Neuronal stem cell (in vitro differentiated cells): Measurements from ENCODE around the gene ZNF804B.

ENCODE experiments used
- DNase-seq: peaks from one replicate; pipeline ENCODE4 v3.0.0-alpha.2; 2013; ENCODE audit warnings: low spot score
- H2AFZ ChIP-seq: one replicate; pipeline ENCODE4 v1.6.1; 2013; ENCODE audit warnings: mild to moderate bottlenecking, low read length, inconsistent platforms
- H2AK5ac ChIP-seq: 2 replicates; pipeline ENCODE4 v1.6.1; 2013; ENCODE audit warnings: low read depth, mild to moderate bottlenecking, inconsistent platforms, low read length, moderate library complexity, mixed read lengths
- H2BK120ac ChIP-seq: 2 replicates; pipeline ENCODE4 v1.6.1; 2013; ENCODE audit warnings: low read depth, mild to moderate bottlenecking, inconsistent platforms, low read length, moderate library complexity, mixed read lengths
- H2BK12ac ChIP-seq: one replicate; pipeline ENCODE4 v1.6.1; 2013; ENCODE audit warnings: low read length, inconsistent platforms
- H2BK15ac ChIP-seq: 2 replicates; pipeline ENCODE4 v1.6.1; 2013; ENCODE audit warnings: mild to moderate bottlenecking, low read length, inconsistent platforms, mixed read lengths
- H2BK5ac ChIP-seq: one replicate; pipeline ENCODE4 v1.6.1; 2013; ENCODE audit warnings: inconsistent platforms, mild to moderate bottlenecking, low read length, moderate library complexity
- H3K14ac ChIP-seq: one replicate; pipeline ENCODE4 v1.6.1; 2013; ENCODE audit warnings: low read length, inconsistent platforms
- H3K18ac ChIP-seq: 2 replicates; pipeline ENCODE4 v1.6.1; 2013; ENCODE audit warnings: low read length, inconsistent platforms
- H3K23ac ChIP-seq: 2 replicates; pipeline ENCODE4 v1.6.1; 2013; ENCODE audit warnings: low read depth, mild to moderate bottlenecking, mixed read lengths, low read length, inconsistent platforms; ENCODE audit not compliant: poor library complexity
- H3K27ac ChIP-seq: replicated peaks from 3 replicates; pipeline ENCODE4 v1.5.1; 2013; ENCODE audit warnings: low read length, inconsistent platforms
- H3K27me3 ChIP-seq, 3 experiments: 2 replicates each; pipeline ENCODE4 v1.6.1; 2013; ENCODE audit warnings: low read length in 3 of 3, mild to moderate bottlenecking in 2 of 3, inconsistent platforms in 1 of 3, low read depth in 1 of 3, mixed read lengths in 1 of 3, moderate library complexity in 1 of 3; ENCODE audit not compliant: control insufficient read depth in 3 of 3, insufficient read depth in 3 of 3
- H3K36me3 ChIP-seq, 2 donors: replicated peaks in 1 of 2; 2 replicates each; pipeline ENCODE4 v1.6.1; 2013; ENCODE audit warnings: low read length in 2 of 2; ENCODE audit not compliant: control insufficient read depth in 2 of 2, insufficient read depth in 2 of 2
- H3K4ac ChIP-seq: 2 replicates; pipeline ENCODE4 v1.6.1; 2013; ENCODE audit warnings: inconsistent platforms, mild to moderate bottlenecking, low read length, moderate library complexity
- H3K4me1 ChIP-seq, 2 donors: 1 replicate in 1 of 2; 2 replicates in 1 of 2; pipeline ENCODE4 v1.6.1; 2013; ENCODE audit warnings: low read length in 2 of 2, low read depth in 1 of 2; ENCODE audit not compliant: control insufficient read depth in 2 of 2, insufficient read depth in 1 of 2
- H3K4me2 ChIP-seq: one replicate; pipeline ENCODE4 v1.6.1; 2013; ENCODE audit warnings: mild to moderate bottlenecking, low read length, inconsistent platforms; ENCODE audit not compliant: insufficient read depth, poor library complexity, severe bottlenecking
- H3K4me3 ChIP-seq, 2 donors: 2 replicates each; pipeline ENCODE4 v1.5.1; 2013; ENCODE audit warnings: low read length in 2 of 2, mild to moderate bottlenecking in 2 of 2, inconsistent platforms in 1 of 2, moderate library complexity in 1 of 2
- H3K79me1 ChIP-seq: one replicate; pipeline ENCODE4 v1.6.1; 2013; ENCODE audit warnings: low read depth, mild to moderate bottlenecking, inconsistent platforms, low read length, moderate library complexity
- H3K9ac ChIP-seq: one replicate; pipeline ENCODE4 v1.6.1; 2013; ENCODE audit warnings: mild to moderate bottlenecking, low read depth, low read length, inconsistent platforms; ENCODE audit not compliant: poor library complexity
- H3K9me3 ChIP-seq, 2 donors: replicated peaks in 1 of 2; 2 replicates each; pipeline versions ENCODE3 to v1.6.1; 2013; ENCODE audit warnings: low read length in 2 of 2, mild to moderate bottlenecking in 2 of 2, inconsistent platforms in 1 of 2, low read depth in 1 of 2, mixed read lengths in 1 of 2, moderate library complexity in 1 of 2; ENCODE audit not compliant: control insufficient read depth in 2 of 2, insufficient read depth in 1 of 2
- H4K8ac ChIP-seq: one replicate; pipeline ENCODE4 v1.6.1; 2013; ENCODE audit warnings: low read depth, mild to moderate bottlenecking, inconsistent platforms, low read length, moderate library complexity
- H4K91ac ChIP-seq: one replicate; pipeline ENCODE4 v1.6.1; 2013; ENCODE audit warnings: low read length, low read depth, mild to moderate bottlenecking, inconsistent platforms; ENCODE audit not compliant: poor library complexity
- WGBS, 2 donors: extraction: QIAGEN DNeasy Blood & Tissue Kit; methylation state at CpG; one replicate each; pipeline ENCODE4 v1.1.7; 2013; ENCODE audit warnings: missing lambda C conversion rate in 2 of 2, mixed read lengths in 1 of 2; ENCODE audit not compliant: insufficient read length in 2 of 2, insufficient replicate concordance in 1 of 2; ENCODE audit errors: extremely low coverage in 2 of 2; 5-methylcytosine and 5-hydroxymethylcytosine counted together

The ZNF804B gene

GRCh38 chr7:89067048-89067447 is 307.5 kb downstream of the ZNF804B start:
- no peak overlapping the region for H2AK5ac ChIP-seq
- H3K18ac ChIP-seq: no peak overlapping the region

GRCh38 chr7:89072081-89072480 is 312.6 kb downstream of the ZNF804B start:
- H4K91ac ChIP-seq: no peak overlapping the region
- H3K4me3 ChIP-seq: no peak overlapping the region
- no peaks in the 10 kb centered on the region for H3K27me3 ChIP-seq
- H4K8ac ChIP-seq: no peak overlapping the region
- no peak overlapping the region for H3K4ac ChIP-seq
- no peaks in the 10 kb centered on the region for H3K79me1 ChIP-seq
- H2BK12ac ChIP-seq: no peak overlapping the region
- H3K4me1 ChIP-seq: no peaks in the 10 kb centered on the region
- H2BK5ac ChIP-seq: no peak overlapping the region
- no peak overlapping the region for H3K9ac ChIP-seq
- no peak overlapping the region for H3K4me2 ChIP-seq
- H2AFZ ChIP-seq: no peak overlapping the region
- no peaks in the 10 kb centered on the region for H3K9me3 ChIP-seq
- no peak overlapping the region for H2AK5ac ChIP-seq
- H3K18ac ChIP-seq: no peak overlapping the region
- no peak overlapping the region for H3K23ac ChIP-seq
- no peak overlapping the region for H3K14ac ChIP-seq
- DNase-seq: no peak
- H3K36me3 ChIP-seq: no peaks in the 10 kb centered on the region
- no peak overlapping the region for H3K27ac ChIP-seq
- H2BK15ac ChIP-seq: no peak overlapping the region
- H2BK120ac ChIP-seq: no peak overlapping the region

More at GRCh38 chr7:89067048-89067447, 307.5 kb downstream of the ZNF804B start:
- Histone ChIP-seq H3K27me3 (no peaks in the 10 kb centered on the region), H2BK5ac (no peak overlapping the region), H3K4me3 (no peak overlapping the region), H3K36me3 (no peaks in the 10 kb centered on the region), H2BK120ac (no peak overlapping the region), H4K8ac (no peak overlapping the region), H3K14ac (no peak overlapping the region), H3K27ac (no peak overlapping the region), H2BK12ac (no peak overlapping the region), H3K4me1 (no peaks in the 10 kb centered on the region), H2AFZ (no peak overlapping the region), H3K79me1 (no peaks in the 10 kb centered on the region), H4K91ac (no peak overlapping the region), H3K23ac (no peak overlapping the region), H3K9ac (no peak overlapping the region), H3K4ac (no peak overlapping the region), H2BK15ac (no peak overlapping the region), H3K4me2 (no peak overlapping the region), H3K9me3 (no peaks in the 10 kb centered on the region)
- no CpG with 5 or more reads among the region's 3 CpGs for WGBS, 2 donors
- no peak for DNase-seq

GRCh38 chr7:89073776-89074175 is 314.3 kb downstream of the ZNF804B start:
- Histone ChIP-seq H3K36me3 (no peaks in the 10 kb centered on the region), H2BK5ac (no peak overlapping the region), H3K27ac (no peak overlapping the region), H3K18ac (no peak overlapping the region), H2BK12ac (no peak overlapping the region), H2BK15ac (no peak overlapping the region), H3K4me3 (no peak overlapping the region), H2AK5ac (no peak overlapping the region), H3K9me3 (no peaks in the 10 kb centered on the region), H3K4me2 (no peak overlapping the region), H2BK120ac (no peak overlapping the region), H3K79me1 (no peaks in the 10 kb centered on the region), H3K27me3 (no peaks in the 10 kb centered on the region), H3K23ac (no peak overlapping the region), H4K8ac (no peak overlapping the region), H2AFZ (no peak overlapping the region), H3K14ac (no peak overlapping the region), H3K4ac (no peak overlapping the region), H4K91ac (no peak overlapping the region), H3K9ac (no peak overlapping the region), H3K4me1 (no peaks in the 10 kb centered on the region)
- DNase-seq: no peak
- no CpG with 5 or more reads among the region's 2 CpGs for WGBS, 2 donors

- Histone ChIP-seq H4K91ac (no peak overlapping the region), H2BK5ac (no peak overlapping the region), H2BK120ac (no peak overlapping the region), H3K14ac (no peak overlapping the region), H3K36me3 (no peaks in the 10 kb centered on the region), H3K27ac (no peak overlapping the region), H3K4ac (no peak overlapping the region), H2BK15ac (no peak overlapping the region), H2AK5ac (no peak overlapping the region), H3K23ac (no peak overlapping the region), H2BK12ac (no peak overlapping the region), H3K9me3 (no peaks in the 10 kb centered on the region), H4K8ac (no peak overlapping the region), H3K18ac (no peak overlapping the region), H3K4me1 (no peaks in the 10 kb centered on the region), H3K27me3 (no peaks in the 10 kb centered on the region), H3K4me2 (no peak overlapping the region), H3K79me1 (no peaks in the 10 kb centered on the region), H2AFZ (no peak overlapping the region), H3K4me3 (no peak overlapping the region), H3K9ac (no peak overlapping the region)
- no peak for DNase-seq
- WGBS, 2 donors: no CpG with 5 or more reads among the region's 3 CpGs
Measured at GRCh38 chr7:89077992-89078391, 318.5 kb downstream of the ZNF804B start.
